Stimulated activated CD4-positive, alpha-beta T cell treated with anti-CD3 and anti-CD28 coated beads, Interleukin-15, amount 100 ng/mL, for 48 hours (primary cell): Measurements from ENCODE around the gene ANXA2.
"Not testable (repeated sequence)": the region's sequence is repeated elsewhere in the genome, so short reads cannot be mapped to it uniquely, and the experiment has no call there.

Experiments used
- DNase-seq, 2 donors: peaks; one replicate each; pipeline ENCODE4 v3.0.0-alpha.2; 2020; ENCODE audit warnings: low read depth in 2 of 2

Gene ANXA2

DNA sequence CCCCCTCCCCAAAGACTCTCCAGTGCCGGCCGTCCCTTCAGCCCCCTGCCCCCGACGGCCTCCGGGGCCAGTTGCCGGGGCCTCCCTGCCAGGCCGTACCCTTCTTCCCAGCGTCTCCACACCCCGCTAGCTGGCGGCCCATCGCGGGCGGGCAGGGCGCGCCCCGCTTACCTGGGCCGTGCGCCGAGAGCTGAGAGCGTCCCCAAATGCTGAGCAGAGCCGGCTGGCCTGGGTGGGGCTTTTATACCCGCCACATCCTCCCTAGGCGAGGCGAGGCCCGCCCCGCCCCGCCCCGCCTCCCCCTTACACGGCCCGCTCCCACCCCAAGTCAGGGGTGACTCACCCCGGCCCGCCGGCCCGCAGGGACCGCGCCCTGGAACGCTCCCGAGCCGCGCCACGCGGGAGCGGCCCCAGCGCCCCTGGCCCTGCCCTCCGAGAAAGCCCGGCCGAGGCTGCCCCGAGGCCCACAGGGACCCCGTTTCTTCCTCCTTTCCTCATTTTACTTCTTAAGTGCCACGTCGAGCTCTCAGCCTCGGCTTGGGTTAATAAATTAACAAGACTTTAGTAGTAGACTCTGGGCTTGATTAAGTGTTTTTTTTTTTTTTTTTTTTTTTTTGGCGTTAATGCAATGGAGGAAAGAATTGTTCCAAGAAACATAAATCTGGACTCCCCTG lies at the start of gene ANXA2:
Gene ANXA2, minus strand, starts transcription at position 215 of the 674 bp plus-strand sequence. CDS start 11,911 bp downstream, outside the sequence.
- DNase-seq = peak; percentile 69 to 72

DNA sequence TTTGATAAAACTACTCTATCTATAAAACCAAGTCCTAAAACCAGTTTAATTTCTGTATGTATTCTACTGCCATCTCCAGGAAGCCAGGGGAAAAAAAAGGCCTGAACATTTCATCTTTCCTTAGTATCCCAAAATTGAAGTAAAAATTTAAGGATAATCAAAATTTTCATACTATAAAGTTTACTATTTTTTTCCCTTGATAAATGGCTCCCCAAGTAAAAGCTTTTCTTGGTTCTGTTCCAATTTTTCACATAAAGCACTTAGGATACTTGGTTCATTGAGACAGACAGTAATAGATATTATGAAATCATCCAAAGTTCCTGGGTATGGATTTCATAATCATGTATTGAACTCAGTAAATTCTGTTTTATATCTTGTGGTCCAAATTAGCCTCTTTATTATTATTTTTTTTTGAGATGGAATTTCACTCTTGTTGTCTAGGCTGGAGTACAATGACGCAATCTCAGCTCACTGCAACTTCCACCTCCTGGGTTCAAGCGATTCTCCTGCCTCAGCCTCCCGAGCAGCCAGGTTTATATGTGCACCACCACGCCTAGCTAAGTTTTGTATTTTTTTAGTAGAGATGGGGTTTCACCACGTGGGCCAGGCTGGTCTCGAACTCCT lies 46.6 kb upstream of the ANXA2 start:
- no peak for DNase-seq

DNA sequence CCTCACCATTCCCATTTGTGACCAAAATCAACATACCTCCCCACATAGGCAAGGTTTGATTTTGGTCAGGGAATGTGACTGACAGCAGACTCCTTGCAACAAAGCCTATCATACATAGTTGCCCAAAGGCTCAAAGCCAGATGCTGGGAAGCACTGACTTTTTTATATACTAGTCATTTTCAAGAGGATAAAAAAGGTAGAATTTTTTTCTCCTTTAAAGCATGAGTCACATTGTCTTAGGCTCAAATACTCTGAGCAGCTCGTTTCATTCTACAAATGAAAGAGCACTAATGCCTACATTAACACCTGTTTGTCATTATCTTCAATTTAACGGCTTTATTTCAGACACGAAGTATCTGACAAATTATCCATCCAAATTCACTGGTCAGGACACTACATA lies 45.0 kb upstream of the ANXA2 start:
- DNase-seq = no peak

DNA sequence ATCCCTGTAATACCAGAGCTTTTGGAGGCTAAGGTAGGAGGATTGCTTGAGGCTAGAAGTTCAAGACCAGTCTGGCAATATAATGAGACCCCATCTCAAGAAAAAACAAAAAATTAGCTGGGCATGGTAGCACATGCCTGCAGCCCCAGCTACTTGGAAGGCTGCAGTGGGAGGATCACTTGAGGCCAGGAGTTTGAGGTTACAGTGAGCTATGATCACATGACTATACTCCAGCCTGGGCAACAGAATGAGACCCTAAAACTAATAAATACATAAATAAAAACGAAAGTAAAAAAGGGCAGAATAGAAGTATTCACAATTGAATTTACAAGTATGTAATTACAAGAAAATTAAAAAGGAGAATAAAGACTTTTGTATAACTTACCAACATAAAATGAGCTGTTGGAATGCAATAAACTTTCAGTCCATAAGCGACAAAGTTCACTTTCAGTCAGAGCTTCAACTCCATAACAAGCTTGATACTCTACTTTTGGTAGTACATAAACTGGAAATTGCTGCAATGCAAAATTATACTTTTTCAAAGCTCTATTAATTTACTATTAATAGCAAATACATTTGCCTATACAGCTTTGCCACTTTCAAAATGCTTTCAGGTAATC lies 44.4 kb upstream of the ANXA2 start:
- no peak for DNase-seq

DNA sequence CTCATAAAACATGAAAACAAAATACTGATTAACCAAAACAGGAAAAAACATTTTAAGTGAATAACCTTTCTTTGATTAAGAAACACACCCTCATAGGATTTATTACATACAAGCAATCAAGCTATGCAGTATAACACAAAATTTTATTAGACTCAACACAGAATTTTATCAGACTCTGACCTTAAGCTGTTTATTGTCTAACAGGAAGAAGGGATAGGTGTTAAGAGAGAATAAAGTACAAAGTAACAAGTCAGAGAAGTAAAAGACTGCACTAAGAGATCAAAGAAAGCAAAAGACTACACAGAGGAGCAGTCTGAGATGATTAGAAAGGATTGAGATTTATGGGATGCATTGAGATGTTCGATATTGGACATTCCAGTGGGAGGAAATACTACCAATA lies 43.5 kb upstream of the ANXA2 start:
- DNase-seq = no peak

DNA sequence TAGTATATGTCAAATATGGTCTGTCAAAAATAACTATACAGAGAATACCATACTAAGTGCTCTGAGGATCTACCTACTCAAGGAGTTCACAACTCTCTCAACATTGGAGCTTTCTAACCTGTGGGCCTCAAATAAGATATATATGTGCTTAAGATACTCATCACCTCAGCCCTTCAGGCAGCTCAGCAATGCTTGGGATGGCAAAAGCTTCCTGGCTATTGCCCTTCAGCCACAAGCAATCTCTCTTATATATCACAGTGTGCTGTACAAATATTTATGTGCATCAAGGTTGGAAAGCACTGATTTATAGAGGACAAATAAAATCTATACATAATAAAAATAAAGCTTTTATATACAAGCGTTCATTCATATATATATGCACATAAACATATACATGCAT lies 40.9 kb upstream of the ANXA2 start:
- DNase-seq = no peak

DNA sequence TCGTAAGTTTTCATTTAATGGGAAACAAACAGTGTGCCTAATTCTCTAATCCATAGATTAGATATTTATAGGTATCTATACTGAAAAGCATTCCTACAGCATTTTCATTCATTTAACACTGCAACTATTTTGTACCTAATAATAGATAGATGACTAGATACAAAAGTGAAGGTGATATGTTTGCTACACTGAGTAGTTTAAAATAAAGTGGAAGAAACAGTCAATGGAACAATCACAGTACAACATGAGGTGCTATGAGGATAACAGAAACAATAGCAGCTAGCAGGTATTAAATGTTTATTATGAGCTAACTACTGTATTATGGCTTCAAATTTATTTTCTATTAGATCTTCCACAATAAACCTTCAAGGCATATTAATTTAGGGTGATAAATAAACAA lies 31.1 kb upstream of the ANXA2 start:
- DNase-seq = no peak

DNA sequence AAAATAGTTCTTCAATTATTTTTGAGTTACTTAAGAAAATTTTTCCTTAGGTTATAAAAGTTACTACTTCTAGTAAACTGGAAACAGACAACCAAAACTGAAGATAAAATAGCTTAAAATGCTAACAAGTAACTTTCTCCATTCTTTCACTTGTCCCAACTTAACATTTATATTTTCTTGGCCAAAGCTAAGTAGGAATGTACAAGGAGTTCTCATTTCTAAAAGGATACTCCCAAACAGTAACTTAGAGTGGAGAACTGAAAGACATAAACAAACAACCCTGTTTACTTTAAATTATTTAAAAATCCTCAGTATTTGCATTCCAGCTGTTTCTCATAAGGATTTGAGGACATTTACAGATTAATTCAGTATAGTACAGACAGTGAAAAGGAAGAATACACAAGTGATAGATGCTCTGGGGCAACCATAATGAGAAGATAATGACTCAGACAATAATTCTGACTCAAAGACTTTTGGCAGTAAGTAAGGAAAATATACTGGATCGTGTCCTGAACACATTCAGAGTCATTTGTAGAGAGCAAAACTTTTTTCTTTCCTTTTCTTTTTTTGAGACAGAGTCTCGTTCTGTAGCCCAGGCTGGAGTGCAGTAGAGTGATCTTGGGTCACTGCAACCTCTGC lies 29.2 kb upstream of the ANXA2 start:
- no peak for DNase-seq

DNA sequence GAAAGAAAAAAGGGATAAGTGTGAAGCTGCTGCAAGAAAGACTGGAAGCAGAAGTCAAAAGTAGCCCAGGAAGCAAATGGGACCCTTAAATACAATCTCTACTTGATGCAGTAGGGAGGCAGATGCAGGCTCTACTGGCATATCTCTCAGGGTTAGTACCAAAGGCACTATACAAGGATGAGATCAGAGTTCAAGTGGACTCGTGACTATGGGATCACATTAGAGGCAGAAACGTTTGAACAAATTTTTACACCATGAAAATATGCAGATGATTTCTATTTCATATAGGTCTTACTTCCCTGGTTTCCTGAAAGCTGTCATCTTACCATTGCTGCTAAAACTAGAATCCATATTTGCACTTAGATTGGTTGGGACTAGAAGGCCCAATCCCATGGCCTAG lies 27.7 kb upstream of the ANXA2 start:
- DNase-seq = no peak

DNA sequence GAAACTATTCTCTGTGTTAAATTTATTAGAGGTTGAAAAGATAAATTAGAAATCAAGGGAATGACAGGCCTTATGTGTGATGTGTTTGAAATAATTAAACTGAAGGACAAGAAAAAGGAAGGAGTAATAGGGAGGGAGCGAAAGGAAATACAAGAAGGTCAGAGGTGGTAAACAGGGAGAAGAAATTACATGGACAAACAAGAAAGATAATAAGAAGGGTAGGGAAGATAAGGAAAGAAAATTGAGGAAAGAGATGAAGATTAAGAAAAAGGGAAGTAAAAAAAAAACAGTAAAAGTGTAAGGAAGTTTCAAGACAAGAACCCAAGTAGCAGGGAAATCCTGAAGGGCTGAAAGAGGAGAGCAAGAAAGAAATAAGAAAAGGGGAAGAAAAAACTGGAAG lies 26.2 kb upstream of the ANXA2 start:
- DNase-seq = no peak

DNA sequence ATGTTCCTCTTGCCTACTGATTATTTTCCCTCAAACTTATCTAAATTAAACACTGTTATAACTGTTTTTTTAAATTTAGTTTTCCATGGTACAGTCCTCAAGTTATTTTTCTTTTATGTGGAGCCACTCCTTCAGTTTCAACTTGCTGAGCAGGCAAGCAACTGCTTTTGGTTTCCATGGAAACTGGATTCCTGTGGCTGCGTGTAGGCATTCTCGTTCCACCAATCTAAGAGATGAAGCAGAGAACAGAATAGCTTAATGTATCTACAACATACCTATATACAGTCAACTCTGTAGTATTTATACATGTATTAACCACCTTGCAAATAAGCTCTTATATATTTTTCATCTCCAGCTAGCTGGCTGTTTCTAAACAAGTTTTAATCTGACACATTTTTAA lies 25.8 kb upstream of the ANXA2 start:
- no peak for DNase-seq

DNA sequence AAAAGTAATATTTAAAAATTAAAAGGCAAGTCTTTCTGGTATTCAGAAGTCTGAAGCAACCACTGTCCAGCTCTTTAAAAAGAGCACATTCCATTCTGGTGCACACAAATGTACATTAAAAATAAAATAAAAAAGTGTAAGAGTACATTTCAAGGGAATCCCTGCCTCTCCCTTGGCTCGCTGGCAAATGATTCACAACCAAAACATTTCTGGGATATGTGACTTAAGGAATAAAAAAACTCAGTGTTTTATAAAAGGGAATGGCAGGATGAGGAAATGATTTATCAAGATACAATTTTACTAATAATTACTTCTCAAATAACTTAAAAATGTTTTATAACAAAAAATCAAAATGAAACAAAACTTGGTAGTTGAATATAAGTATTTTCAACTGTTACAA lies 23.8 kb upstream of the ANXA2 start:
- DNase-seq = no peak

DNA sequence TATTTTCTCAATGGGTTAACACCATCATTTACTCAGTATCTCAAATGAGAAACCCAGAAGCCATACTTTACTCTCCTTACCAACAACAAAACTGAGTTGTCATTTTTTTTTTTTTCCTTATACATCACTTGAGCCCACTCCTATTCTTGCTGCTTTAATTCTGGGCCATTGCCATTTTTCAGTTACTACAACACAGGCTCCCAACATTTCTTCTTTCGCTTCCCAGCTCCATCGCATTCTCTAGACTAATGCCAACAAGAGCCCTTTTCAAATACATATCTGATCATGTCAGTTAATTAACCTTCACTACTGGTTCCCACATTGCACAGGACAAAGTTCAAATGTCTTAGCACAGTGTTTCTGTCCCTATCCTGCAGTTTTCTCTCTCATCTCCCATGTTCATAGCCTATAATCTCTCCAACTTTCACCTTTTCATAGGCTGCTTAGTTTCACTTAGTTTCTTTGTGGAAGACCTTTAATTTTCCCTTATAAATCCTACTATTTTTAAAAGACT lies 22.5 kb upstream of the ANXA2 start:
- DNase-seq = no peak

DNA sequence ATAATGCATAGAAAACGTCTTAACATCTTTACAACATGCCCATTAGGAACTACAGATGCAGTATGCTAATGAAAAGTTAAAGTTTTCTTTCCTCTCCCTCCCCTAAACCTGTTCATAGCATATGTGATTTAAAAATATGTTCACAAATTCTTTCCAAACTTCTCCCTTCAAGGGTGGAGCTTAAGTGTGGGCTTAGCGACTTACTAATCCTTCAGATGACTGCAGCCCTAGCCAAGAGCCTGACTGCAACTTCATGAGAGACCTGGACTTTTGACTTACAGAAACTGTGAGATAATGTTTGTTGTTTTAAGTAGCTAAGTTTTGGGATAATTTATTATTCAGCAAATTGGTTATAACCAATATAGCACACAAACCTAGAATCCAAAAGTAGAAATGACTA lies 22.0 kb upstream of the ANXA2 start:
- no peak for DNase-seq

DNA sequence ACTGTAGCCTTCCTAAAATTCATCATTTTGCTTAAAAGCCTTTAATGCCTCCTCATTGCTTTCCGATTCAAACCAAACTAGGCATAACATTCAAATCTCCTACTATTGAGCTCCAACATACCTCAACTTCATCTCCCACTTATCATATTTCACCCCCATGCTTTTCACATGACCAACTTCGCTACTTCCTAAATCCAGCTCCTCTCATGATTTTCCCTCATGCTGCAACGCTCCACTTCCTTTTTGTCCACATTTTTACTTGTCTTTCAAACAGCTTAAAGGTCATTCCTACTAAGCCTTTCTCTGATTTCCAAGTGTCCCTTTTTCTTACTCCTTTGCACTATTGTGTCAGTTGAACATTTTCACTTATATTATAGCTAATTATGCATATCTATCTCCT lies 20.3 kb upstream of the ANXA2 start:
- no peak for DNase-seq

DNA sequence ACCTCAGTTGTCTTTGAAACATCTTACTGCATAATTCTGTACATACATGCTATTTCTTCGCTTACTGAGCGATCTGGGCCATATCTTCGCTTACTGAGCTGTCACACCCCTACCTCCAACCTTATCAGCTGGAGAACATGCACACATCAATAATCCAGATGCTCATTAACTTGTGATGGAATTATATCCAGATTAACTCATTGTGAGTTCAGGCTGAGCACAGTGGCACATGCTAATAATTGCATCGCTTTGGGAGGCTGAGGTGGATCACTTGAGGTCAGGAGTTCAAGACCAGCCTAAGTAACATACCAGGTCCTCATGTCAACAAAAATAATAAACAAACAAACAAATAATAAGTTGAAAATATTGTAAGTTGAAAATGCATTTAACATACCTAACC lies 19.3 kb upstream of the ANXA2 start:
- no peak for DNase-seq

DNA sequence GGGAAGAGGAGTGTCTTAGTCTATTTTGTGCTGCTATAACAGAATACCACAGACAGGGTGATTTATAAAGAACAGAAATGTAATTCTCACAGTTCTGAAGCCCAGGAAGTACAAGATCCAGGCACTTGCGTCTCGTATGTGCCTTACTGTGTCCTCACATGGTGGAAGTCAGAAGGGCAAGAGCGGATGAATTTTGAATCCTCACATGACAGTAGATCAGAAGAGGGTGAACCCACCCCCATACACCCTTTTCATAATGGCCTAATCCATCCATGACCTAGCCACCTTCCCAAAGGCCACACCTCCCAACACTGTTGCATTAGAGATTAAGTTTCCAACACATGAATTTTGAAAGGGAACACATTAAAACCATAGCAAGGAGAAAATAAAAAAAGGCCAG lies 18.7 kb upstream of the ANXA2 start:
- no peak for DNase-seq

DNA sequence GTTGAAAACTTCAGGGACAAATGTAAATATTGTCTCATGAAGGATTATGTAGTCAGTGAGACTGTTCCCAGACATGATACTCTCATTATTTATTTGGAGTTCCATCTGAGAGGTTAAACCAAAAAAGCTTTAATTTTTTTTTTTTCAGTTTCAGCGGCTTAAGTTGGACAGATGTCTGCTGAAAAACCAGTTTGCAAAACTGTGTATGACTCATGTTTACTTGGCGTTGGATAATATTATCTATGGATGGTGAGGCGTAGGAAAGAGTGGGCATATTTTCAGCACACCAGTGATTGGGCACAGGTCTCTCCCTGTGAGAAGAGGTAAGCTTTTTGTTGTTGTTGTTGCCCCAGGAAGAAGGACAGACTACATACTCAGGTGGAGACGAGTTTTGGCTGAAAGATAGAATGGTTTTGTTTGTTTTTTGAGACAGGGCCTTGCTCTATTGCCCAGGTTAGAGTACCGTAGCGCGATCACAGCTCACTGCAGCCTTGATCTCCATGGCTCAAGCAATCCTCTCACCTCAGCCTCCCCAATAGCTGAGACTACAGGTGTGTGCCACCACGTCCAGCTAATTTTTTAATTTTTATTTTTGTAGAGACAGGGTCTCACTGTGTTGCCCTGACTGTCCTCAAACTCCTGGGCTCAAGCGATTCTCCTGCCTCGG lies 16.4 kb upstream of the ANXA2 start:
- DNase-seq = no peak

DNA sequence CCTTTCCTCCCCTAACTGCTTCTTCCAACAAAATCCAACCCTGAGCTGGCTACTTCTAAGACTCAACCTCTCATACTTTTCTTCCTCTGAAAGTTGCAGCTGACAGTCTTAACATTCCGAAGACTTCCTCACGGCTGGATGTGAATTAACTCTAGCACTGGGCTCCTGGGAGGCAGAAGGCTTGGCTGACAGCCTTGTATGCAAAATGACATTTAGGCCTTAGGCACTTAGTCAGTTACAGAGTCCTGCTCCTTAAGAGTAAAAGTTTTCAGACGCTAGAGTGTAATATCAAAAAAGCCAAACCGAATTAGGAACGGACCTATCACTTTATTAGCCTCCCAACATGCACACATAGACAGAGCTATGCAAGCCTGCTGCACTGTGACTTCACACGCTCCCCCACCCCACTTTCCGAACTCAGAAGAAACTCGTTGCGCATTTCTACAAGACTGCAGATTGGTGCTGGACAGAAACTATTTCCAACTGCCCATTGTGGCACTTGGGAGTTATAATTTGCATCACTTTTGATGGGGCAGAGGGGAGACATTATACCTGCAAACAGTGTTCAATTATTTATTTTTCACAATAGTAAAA lies 15.5 kb upstream of the ANXA2 start:
- no peak for DNase-seq

DNA sequence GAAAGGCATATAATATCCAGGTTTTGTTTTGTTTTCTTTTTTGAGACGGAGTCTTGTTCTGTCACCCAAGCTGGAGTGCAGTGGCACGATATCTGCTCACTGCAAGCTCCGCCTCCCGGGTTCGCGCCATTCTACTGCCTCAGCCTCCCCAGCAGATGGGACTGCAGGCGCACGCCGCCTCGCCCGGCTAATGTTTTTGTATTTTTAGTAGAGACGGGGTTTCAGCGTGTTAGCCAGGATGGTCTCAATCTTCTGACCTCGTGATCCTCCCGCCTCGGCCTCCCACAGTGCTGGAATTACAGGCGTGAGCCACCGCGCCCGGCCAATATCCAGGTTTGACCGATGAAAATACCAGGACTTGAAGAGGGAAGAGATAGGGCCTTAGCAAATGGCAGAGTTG lies 15.0 kb upstream of the ANXA2 start:
- not testable (repeated sequence) for DNase-seq

DNA sequence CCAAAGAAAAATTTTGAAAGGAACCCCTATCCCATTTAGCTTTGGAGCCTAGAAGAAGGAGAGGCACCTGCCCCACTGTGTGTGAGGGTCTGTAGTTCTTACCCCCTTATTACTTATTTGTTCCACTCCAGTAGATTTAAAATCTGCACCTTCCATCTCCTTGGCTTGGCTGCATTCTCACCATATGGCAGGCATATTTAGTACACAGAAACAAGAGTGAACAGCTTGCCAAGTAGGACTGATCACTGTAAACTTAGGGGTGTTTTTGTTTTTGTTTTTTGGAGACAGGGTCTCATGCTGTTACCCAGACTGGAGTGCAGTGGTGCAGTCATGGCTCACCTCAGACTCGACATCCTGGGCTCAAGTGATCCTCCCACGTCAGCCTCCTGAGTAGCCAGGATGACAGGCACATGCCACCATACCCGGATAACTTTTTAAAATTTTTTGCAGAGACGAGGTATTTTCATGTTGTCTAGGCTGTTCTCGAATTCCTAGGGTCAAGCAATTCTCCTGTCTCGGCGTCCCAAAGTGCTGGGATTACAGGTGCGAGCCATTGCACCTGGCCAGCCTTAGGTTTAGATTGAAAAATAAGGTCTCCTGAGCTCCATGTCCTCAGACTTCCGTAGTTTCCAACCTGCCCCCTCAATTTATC lies 14.1 kb upstream of the ANXA2 start:
- DNase-seq = no peak
